ENCODE results near the gene ZNF460.
A peak's percentile ranks its signal among the peaks of the same experiment; 100 is the strongest.

Gene ZNF460

GRCh38 chr19:57302727-57303401, 22.6 kb downstream of the ZNF460 start:
- Mint-ChIP-seq H3K27ac (no peak overlapping the region), H3K4me1 (ENCODE audit: low read depth) (peaks cover 4% of the 10 kb centered on the region), H3K9me3 (peaks cover 37% of the 10 kb centered on the region), H3K36me3 (ENCODE audit: low read depth) (peaks cover 60% of the 10 kb centered on the region), H3K27me3 (ENCODE audit: low read depth) (no peaks in the 10 kb centered on the region), H3K4me3 (no peak overlapping the region)

DNA sequence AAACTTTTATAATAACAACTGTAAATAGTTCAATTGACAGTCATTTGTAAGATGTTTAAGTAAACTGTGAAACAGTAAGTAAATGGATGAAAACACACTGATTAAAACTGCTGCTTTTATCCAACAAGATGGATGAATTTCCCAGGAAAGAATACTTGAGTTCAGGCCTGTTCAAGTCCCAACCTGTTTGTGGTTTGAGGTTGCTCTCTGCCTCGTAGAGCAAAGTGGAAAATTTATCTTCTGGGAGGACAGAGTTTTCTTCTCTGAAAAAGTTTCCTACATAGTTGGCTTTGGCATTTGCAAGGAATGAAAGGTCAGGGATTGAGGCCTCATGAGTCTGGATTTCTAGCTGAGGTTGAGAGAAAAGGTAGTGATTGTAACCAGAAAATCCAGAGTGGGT, 24.8 kb downstream of the ZNF460 start:
- Mint-ChIP-seq H3K27ac (no peak overlapping the region), H3K36me3 (ENCODE audit: low read depth) (peaks cover 46% of the 10 kb centered on the region), H3K4me3 (no peak overlapping the region), H3K9me3 (peaks cover 39% of the 10 kb centered on the region), H3K27me3 (ENCODE audit: low read depth) (no peaks in the 10 kb centered on the region), H3K4me1 (ENCODE audit: low read depth) (peaks cover 4% of the 10 kb centered on the region)

- H3K27ac Mint-ChIP-seq, result no peak overlapping the region
- no peak overlapping the region for H3K4me3 Mint-ChIP-seq
- H3K4me1 Mint-ChIP-seq (ENCODE audit: low read depth), result no peaks in the 10 kb centered on the region
- no peaks in the 10 kb centered on the region for H3K27me3 Mint-ChIP-seq (ENCODE audit: low read depth)
- peaks cover 19% of the 10 kb centered on the region for H3K36me3 Mint-ChIP-seq (ENCODE audit: low read depth)
- H3K9me3 Mint-ChIP-seq, result peaks cover 20% of the 10 kb centered on the region
Observed at GRCh38 chr19:57308514-57308913, 28.2 kb downstream of the ZNF460 start.

DNA sequence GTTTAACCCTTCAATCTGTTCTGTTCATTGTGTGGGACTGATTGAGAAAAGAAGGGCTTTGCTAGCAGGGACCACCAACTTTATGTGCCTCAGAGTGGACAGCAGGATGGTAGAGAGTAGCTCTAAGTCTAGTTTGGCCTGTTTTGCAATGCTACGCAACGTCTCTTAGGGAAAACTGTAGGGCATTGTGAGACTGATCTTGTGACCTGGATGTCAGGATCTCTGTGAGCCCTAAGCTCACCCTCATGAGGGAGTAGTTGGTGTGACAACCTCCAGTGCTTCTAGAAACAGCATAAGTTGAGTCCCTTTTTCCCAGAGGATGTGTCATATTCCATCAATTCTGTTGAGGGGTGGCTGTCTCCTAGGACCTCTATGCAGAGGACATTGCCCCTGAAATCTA, 30.5 kb downstream of the ZNF460 start:
- H3K27me3 Mint-ChIP-seq (ENCODE audit: low read depth), result peaks cover 16% of the 10 kb centered on the region
- H3K36me3 Mint-ChIP-seq (ENCODE audit: low read depth), result peaks cover 7% of the 10 kb centered on the region
- no peaks in the 10 kb centered on the region for H3K4me1 Mint-ChIP-seq (ENCODE audit: low read depth)
- H3K27ac Mint-ChIP-seq, result no peak overlapping the region
- no peak overlapping the region for H3K4me3 Mint-ChIP-seq
- H3K9me3 Mint-ChIP-seq, result peaks cover 38% of the 10 kb centered on the region

DNA sequence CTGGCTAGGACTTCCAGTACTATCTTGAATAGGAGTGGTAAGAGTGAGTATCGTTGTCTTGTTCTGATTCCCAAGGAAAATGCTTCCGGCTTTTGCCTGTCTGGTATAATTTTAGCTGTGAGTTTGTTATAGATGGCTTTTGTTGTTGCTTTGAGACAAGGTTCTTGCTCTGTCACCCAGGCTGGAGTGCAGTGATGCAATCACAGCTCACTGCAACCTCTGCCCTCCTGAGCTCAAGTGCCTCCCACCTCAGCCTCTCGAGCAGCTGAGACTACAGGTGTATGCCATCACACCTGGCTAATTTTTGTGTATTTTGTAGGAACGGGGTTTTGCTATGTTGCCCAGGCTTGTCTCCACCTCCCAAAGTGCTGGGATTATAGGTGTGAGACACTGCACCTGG, 33.9 kb downstream of the ZNF460 start:
- H3K9me3 Mint-ChIP-seq, result peaks cover 43% of the 10 kb centered on the region
- H3K27ac Mint-ChIP-seq, result no peak overlapping the region
- H3K4me3 Mint-ChIP-seq, result no peak overlapping the region
- H3K4me1 Mint-ChIP-seq (ENCODE audit: low read depth), result no peaks in the 10 kb centered on the region
- peaks cover 36% of the 10 kb centered on the region for H3K27me3 Mint-ChIP-seq (ENCODE audit: low read depth)
- H3K36me3 Mint-ChIP-seq (ENCODE audit: low read depth), result peaks cover 2% of the 10 kb centered on the region

- Mint-ChIP-seq H3K27me3 (ENCODE audit: low read depth) (peaks cover 36% of the 10 kb centered on the region), H3K36me3 (ENCODE audit: low read depth) (peaks cover 8% of the 10 kb centered on the region)
Observed at GRCh38 chr19:57317503-57317902, 37.2 kb downstream of the ZNF460 start.

GRCh38 chr19:57319869-57320179, 39.5 kb downstream of the ZNF460 start:
- Mint-ChIP-seq H3K36me3 (ENCODE audit: low read depth) (peaks cover 29% of the 10 kb centered on the region), H3K4me3 (peak overlapping the region; percentile 87), H3K27ac (peak overlapping the region; percentile 97), H3K4me1 (ENCODE audit: low read depth) (peaks cover 24% of the 10 kb centered on the region), H3K27me3 (ENCODE audit: low read depth) (peaks cover 30% of the 10 kb centered on the region), H3K9me3 (peaks cover 38% of the 10 kb centered on the region)

More at GRCh38 chr19:57317503-57317902, 37.2 kb downstream of the ZNF460 start:
- Mint-ChIP-seq H3K27ac (no peak overlapping the region), H3K4me3 (no peak overlapping the region), H3K9me3 (peaks cover 43% of the 10 kb centered on the region), H3K4me1 (ENCODE audit: low read depth) (peaks cover 22% of the 10 kb centered on the region)

DNA sequence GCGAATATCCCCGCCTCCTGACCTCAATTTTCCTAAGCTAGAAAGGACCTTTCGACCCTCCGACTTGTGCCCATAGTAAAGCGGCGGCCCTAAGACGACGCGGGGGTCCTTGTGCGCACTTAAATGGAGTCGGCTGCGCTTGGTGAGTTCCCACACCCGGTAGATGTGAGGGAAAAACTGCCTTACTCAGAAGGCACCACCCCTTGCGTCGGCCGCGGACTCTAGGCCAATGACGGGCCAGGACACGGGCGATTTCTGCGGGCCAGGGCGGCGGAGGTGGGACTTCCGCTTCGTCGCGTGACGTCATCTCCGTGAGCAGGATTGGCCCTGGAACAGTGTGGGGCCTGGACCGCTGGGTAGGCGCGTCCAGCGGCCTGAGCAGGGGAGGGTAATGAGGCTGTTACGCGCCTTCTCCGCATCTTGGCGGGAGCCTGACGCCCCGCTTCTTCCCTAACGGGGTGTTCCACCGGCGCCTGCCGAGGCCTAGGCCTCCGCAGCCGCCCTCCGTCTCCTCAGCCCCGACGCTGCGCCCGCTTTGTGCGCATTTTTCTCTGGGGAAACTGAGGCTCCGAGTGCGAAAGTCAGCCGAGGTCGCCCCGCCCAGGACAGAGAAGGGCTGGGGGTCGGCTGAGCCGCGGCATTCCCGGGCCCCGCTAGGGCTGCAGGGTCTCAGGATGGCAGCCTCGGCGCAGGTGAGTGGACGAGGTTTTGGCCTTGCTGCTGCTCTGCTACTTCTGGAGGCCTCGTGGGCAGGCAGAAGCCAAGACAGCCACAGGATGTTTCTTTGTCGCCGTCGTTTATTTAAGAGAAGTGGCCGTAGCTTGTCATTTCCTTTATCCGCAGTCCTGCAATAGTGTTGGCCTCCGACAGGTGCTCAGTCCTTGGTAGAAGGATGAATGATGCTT, 40.1 kb downstream of the ZNF460 start, which contains the start of gene ZNF543:
Gene ZNF543 (plus strand): TSS at position 293 of the 905 bp plus-strand sequence. CDS start 382 bp downstream, at position 675.
- Mint-ChIP-seq H3K9me3 (peaks cover 37% of the 10 kb centered on the region), H3K27ac (peak within 1 kb of the TSS; percentile 97), H3K4me1 (ENCODE audit: low read depth) (peaks cover 24% of the 10 kb centered on the region), H3K4me3 (peak within 1 kb of the TSS; percentile 87), H3K36me3 (ENCODE audit: low read depth) (peaks cover 35% of the 10 kb centered on the region), H3K27me3 (ENCODE audit: low read depth) (peaks cover 24% of the 10 kb centered on the region)

DNA sequence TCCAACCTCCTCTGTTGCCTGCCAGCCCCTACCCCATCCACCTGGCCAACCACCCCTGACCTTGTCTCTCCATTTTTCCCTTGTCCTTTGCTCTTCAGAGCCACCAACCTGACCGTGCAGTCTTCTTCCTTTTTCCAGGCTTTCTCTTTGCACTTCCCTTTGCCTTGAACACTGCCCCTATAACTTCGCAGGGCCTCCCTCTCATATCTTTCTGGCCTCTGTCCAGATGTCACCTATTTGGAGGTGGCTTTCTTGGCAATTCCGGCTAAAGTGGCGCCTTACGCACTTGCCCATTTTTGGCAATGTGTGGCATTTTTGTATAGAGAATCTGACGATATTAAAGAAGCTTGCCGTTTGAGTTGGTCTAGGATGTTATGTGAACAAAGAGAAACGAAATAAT, 40.8 kb downstream of the ZNF460 start:
- peak overlapping the region; percentile 97 for H3K27ac Mint-ChIP-seq
- H3K9me3 Mint-ChIP-seq, result peaks cover 36% of the 10 kb centered on the region
- H3K36me3 Mint-ChIP-seq (ENCODE audit: low read depth), result peaks cover 42% of the 10 kb centered on the region
- peak overlapping the region; percentile 87 for H3K4me3 Mint-ChIP-seq
- H3K4me1 Mint-ChIP-seq (ENCODE audit: low read depth), result peaks cover 24% of the 10 kb centered on the region
- peaks cover 17% of the 10 kb centered on the region for H3K27me3 Mint-ChIP-seq (ENCODE audit: low read depth)

DNA sequence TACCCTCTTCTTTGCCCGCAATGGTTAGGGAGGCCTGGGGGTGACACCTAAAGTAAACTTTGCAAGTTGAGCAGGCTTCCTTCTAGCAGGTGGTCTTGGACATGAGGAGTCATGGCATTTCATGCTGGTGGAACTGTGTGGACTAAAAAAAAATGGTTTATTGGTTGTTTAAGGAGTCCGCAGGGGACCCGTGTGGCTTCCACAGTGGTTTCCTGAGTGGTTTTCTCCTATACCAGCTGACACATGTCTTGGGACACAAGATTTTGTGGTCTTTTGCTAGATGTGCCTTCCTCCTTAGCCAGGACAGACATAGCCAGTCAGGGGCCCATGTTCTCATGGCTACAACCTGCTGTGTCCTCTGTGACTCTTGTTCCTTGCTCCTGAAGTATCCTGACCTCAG, 41.5 kb downstream of the ZNF460 start:
- H3K27me3 Mint-ChIP-seq (ENCODE audit: low read depth), result peaks cover 11% of the 10 kb centered on the region

DNA sequence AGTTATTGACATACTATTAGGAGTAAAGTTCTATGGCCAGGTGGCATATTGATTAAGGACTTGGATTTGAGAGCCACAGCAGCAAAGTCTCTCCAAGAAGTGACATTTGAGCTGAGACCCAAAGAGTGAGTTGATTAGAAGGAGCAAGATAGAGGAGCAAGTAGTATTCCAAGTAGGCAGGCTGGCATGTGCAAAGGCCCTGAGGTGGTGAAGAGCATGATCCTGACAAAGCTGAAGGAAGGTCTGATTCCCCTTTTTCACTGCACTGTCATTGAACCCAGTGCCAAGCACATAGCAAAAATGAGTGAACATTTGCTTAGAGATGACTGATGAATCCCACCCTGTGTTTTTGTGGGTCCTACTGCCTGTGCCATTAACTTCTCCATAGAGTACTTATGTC, 44.7 kb downstream of the ZNF460 start:
- no peak overlapping the region for H3K27ac Mint-ChIP-seq
- H3K4me1 Mint-ChIP-seq (ENCODE audit: low read depth), result peaks cover 20% of the 10 kb centered on the region
- H3K27me3 Mint-ChIP-seq (ENCODE audit: low read depth), result no peaks in the 10 kb centered on the region
- no peak overlapping the region for H3K4me3 Mint-ChIP-seq
- peaks cover 78% of the 10 kb centered on the region for H3K36me3 Mint-ChIP-seq (ENCODE audit: low read depth)
- H3K9me3 Mint-ChIP-seq, result peaks cover 46% of the 10 kb centered on the region

More for the DNA sequence above, 41.5 kb downstream of the ZNF460 start:
- peaks cover 24% of the 10 kb centered on the region for H3K4me1 Mint-ChIP-seq (ENCODE audit: low read depth)
- peaks cover 34% of the 10 kb centered on the region for H3K9me3 Mint-ChIP-seq
- no peak overlapping the region for H3K27ac Mint-ChIP-seq
- H3K4me3 Mint-ChIP-seq, result peak overlapping the region; percentile 87
- peaks cover 48% of the 10 kb centered on the region for H3K36me3 Mint-ChIP-seq (ENCODE audit: low read depth)

- Mint-ChIP-seq H3K27me3 (ENCODE audit: low read depth) (no peaks in the 10 kb centered on the region), H3K27ac (no peak overlapping the region), H3K4me3 (no peak overlapping the region), H3K36me3 (ENCODE audit: low read depth) (peaks cover 81% of the 10 kb centered on the region), H3K9me3 (peaks cover 61% of the 10 kb centered on the region), H3K4me1 (ENCODE audit: low read depth) (no peaks in the 10 kb centered on the region)
Observed at GRCh38 chr19:57327993-57328392, 47.7 kb downstream of the ZNF460 start.

DNA sequence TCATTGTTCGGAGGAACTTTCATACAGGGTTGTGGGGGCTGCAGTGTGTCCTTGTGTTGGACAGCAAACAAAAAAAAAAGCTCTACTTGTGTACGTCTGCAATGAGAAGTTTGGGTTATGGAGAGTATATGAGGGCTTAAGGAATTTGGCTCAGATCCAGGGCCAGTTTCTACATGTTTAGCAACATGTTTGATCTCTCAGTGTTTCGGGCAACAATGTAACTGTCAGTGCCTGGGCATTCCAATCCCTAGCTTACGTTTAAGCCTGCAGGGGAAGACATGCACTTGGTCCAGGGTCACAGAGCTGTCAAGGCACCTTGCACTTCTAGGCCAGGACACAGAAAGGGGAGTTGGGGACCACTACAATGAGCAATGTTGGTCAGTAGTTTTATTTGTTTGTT, 53.9 kb downstream of the ZNF460 start:
- peaks cover 35% of the 10 kb centered on the region for H3K36me3 Mint-ChIP-seq (ENCODE audit: low read depth)
- peaks cover 69% of the 10 kb centered on the region for H3K9me3 Mint-ChIP-seq

DNA sequence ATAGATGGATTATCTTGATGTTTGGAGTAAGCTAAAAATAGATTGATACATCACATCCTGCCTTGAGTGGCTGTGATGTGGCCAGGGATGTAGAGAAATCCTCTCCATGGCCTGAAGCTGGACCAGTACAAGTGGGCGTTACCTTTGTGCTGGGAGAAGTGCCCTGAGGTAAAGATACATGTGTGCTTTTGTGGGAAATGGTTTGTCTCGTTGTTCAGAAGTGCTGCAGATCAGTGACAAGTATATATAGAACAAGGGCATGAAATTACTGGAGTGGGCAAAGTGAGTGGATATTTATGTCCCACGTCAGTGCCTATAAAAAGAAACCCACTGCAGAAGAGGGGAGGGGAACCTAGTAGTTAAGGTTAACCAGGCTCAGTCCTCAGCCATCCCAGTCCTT, 58.6 kb downstream of the ZNF460 start:
- Mint-ChIP-seq H3K27me3 (ENCODE audit: low read depth) (no peaks in the 10 kb centered on the region), H3K27ac (no peak overlapping the region), H3K4me1 (ENCODE audit: low read depth) (no peaks in the 10 kb centered on the region), H3K36me3 (ENCODE audit: low read depth) (peaks cover 12% of the 10 kb centered on the region), H3K9me3 (peaks cover 45% of the 10 kb centered on the region), H3K4me3 (no peak overlapping the region)

More for the DNA sequence above, 53.9 kb downstream of the ZNF460 start:
- Mint-ChIP-seq H3K4me1 (ENCODE audit: low read depth) (no peaks in the 10 kb centered on the region), H3K27ac (no peak overlapping the region), H3K4me3 (no peak overlapping the region), H3K27me3 (ENCODE audit: low read depth) (no peaks in the 10 kb centered on the region)

DNA sequence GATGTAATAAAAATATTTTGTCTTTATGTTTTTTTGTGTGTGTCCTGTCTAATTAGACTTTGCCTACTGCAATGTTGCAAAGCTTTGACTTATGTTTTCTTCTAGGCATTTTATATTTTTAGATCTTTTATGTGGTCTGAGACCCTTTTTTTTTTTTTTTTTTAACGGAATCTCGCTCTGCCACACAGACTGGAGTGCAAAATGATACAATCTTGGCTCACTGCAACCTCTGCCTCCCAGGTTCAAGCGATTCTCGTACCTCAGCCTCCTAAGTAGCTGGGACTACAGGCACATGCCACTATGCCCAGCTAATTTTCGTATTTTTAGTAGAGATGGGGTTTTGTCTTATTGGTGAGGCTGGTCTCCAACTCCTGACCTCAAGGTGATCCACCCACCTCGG, 62.3 kb downstream of the ZNF460 start:
- Mint-ChIP-seq H3K4me1 (ENCODE audit: low read depth) (no peaks in the 10 kb centered on the region), H3K9me3 (peaks cover 20% of the 10 kb centered on the region), H3K27ac (no peak overlapping the region)

More for the DNA sequence above, 62.3 kb downstream of the ZNF460 start:
- H3K4me3 Mint-ChIP-seq, result no peak overlapping the region
- H3K36me3 Mint-ChIP-seq (ENCODE audit: low read depth), result no peaks in the 10 kb centered on the region
- no peaks in the 10 kb centered on the region for H3K27me3 Mint-ChIP-seq (ENCODE audit: low read depth)
